Breast epithelium (tissue), 3 donors: ENCODE data around the gene TTC22.

ENCODE experiments used
- POLR2A ChIP-seq: fragments of 450-650 bp; IDR thresholded peaks from one replicate; pipeline ENCODE4 v1.6.1; 2016; ENCODE audit warnings: antibody characterized with exemption, mild to moderate bottlenecking, moderate library complexity
- TF ChIP-seq, protein P1 (sequence below), 3 donors: fragments of 450-650 bp; IDR thresholded peaks; one replicate each; pipeline ENCODE4 v1.5.1; 2016 to 2017; ENCODE audit warnings: antibody characterized with exemption in 3 of 3, mild to moderate bottlenecking in 3 of 3, moderate library complexity in 3 of 3

DNA sequence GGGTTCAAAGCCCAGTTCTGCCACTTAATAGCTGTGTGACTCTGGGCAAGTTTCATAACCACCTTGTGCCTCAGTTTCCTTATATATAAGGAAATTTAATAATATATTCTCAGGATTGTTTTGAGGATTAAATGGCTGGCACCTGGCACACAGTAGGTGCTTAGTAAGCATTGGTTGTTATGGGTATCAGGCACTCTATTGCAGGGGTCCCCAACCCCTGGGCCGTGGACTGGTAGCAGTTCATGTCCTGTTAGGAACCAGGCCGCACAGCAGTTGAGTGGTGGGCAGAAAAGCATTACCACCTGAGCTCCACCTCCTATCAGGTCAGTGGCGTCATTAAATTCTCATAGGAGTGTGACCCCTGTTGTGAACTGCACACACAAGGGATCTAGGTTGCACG, 55.3 kb downstream of the TTC22 start:
- no peak for TF ChIP-seq POLR2A
- TF ChIP-seq, protein P1, sequence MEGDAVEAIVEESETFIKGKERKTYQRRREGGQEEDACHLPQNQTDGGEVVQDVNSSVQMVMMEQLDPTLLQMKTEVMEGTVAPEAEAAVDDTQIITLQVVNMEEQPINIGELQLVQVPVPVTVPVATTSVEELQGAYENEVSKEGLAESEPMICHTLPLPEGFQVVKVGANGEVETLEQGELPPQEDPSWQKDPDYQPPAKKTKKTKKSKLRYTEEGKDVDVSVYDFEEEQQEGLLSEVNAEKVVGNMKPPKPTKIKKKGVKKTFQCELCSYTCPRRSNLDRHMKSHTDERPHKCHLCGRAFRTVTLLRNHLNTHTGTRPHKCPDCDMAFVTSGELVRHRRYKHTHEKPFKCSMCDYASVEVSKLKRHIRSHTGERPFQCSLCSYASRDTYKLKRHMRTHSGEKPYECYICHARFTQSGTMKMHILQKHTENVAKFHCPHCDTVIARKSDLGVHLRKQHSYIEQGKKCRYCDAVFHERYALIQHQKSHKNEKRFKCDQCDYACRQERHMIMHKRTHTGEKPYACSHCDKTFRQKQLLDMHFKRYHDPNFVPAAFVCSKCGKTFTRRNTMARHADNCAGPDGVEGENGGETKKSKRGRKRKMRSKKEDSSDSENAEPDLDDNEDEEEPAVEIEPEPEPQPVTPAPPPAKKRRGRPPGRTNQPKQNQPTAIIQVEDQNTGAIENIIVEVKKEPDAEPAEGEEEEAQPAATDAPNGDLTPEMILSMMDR (IDR thresholded peaks at IDR 0.05), result no peak
